Right lobe of liver (tissue), 6 donors: ENCODE results near the gene KXD1. TPM values are rescaled to one million over a fixed set of nuclear protein-coding genes. Genes with fewer than 3 reads are reported as not detected.
A peak's percentile ranks its signal among the peaks of the same experiment; 100 is the strongest.

Experiments used
- ATAC-seq, 4 donors: fragments of 200-7000 bp; cut with Tn5 transposase; one replicate each; pipeline ENCODE4 v1.9.1; 2020; ENCODE audit warnings: mild to moderate bottlenecking in 4 of 4, moderate library complexity in 4 of 4
- DNase-seq, 3 donors: peaks; one replicate each; pipeline ENCODE4 v3.0.0-alpha.2; 2020
- H3K27ac ChIP-seq, 3 donors: fragments of 200-600 bp; one replicate each; pipeline ENCODE4 v1.8.0; 2022
- H3K27me3 ChIP-seq, 2 donors: fragments of 200-600 bp; one replicate each; pipeline ENCODE4 v1.8.0; 2022
- H3K36me3 ChIP-seq, 4 donors: fragments of 200-600 bp; sonication (generic) in 1 of 4; one replicate each; pipeline versions ENCODE4 v1.5.1 to v1.8.0; 2017 to 2022; ENCODE audit warnings: control low read depth in 1 of 4
- H3K4me1 ChIP-seq, 4 donors: fragments of 200-600 bp; sonication (generic) in 1 of 4; one replicate each; pipeline versions ENCODE4 v1.5.1 to v1.8.0; 2017 to 2022; ENCODE audit warnings: control low read depth in 1 of 4
- H3K4me3 ChIP-seq, 3 donors: fragments of 200-600 bp; one replicate each; pipeline ENCODE4 v1.8.0; 2022
- H3K9me3 ChIP-seq, 4 donors: fragments of 200-600 bp; sonication (generic) in 1 of 4; one replicate each; pipeline versions ENCODE4 v1.5.1 to v1.8.0; 2017 to 2022; ENCODE audit warnings: control low read depth in 1 of 4
- POLR2A ChIP-seq: fragments of 450-650 bp; IDR thresholded peaks from one replicate; pipeline ENCODE4 v1.6.1; 2017; ENCODE audit warnings: antibody characterized with exemption, mild to moderate bottlenecking
- WGBS: methylation state at CpG from one replicate; pipeline ENCODE4 v1.1.6; 2018; ENCODE audit warnings: low coverage, low lambda C conversion rate; ENCODE audit not compliant: insufficient coverage; ENCODE audit errors: missing lambda C conversion rate; 5-methylcytosine and 5-hydroxymethylcytosine counted together
- intact Hi-C, 2 donors: fragments of 100-400 bp; cut with DNase I; formaldehyde crosslinking; loops; one replicate each; pipeline versions ENCODE4 v1.11.2 to v1.14.1; 2022
- total RNA-seq, 6 experiments: library from RNA; depleted of rRNA in 2 of 6; stranded (reverse); fragments of >200 nt in 2 of 6; fragmentation: NEBNext Ultra II Directional in 3 of 6; extraction: Animal tissue kit (Norgen Biotek cat#: 25700) in 3 of 6; gene quantifications; one replicate each; pipeline versions ENCODE4 v1.1.0 to v1.2.4, GENCODE V29; 2016 to 2023
- TF ChIP-seq, protein P1 (sequence below), 4 donors: fragments of 200-600 bp in 3 of 4; fragments of 450-650 bp in 1 of 4; IDR thresholded peaks; one replicate each; pipeline versions ENCODE4 v1.5.1 to v1.8.0; 2016 to 2022; ENCODE audit warnings: antibody characterized with exemption in 4 of 4, mild to moderate bottlenecking in 2 of 4
- donor health status: DM: no; HTN: yes; CAD: no.
- donor health status: DM: no; HTN: no; CAD: no.
- donor health status: DM: no; HTN: no; CAD: no.
- donor health status: DM: no; HTN: yes; CAD: no.
- donor health status: DM: no; HTN: yes; CAD: no.

Gene KXD1
- total RNA-seq, 6 experiments from 2014 or later, result 30.2 to 93.0 (median 36.1) TPM

DNA sequence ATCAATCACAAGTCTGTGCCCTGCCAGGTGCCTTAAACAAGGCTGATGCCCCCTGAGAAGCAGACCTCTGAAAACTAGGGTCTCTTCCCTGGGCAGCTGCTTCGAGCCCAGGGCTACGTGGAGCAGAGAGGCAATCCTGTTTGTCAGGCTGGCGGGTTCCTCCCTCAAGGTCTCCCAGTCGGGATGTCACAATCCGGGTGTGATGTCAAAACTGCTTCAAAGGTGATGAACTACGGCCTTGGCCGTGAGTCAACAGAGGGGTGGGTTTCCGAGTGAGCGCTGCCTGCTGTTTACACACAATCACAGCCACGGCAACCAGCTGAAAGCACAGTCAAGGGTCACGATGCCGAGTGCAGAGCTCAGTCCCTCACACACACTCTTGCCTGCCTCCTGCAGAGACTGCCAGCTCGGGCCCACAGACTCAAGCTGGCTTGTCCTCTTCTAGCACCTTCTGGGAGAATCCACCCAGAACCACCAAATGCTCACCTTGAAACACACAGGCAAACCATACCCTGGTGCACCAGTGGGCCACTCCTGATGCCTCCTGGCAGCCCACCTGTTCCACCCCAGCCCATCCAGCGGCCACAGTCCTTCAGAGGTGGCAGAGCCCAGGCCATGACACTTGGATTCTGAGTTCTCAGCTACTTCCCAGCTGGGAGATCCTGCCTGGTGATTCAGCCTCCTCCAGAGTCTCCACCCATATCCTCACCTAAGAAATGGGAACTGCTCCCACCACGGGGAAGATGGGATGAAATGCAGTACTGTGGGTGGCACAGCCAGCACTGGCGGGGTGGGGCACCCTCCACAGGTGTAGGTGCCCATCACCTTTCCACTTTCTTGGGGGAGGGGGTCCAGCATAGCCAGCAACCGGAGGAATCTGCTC is 42.6 kb upstream of the KXD1 start:
- ATAC-seq (peak; percentile 87 to 94 (median 92)), DNase-seq (peak; percentile 91 to 98 (median 97))
- Histone ChIP-seq H3K4me1 (peaks cover 0 to 66% (median 20%) of the 10 kb centered on the region in 4 donors), H3K9me3 (no peaks in the 10 kb centered on the region), H3K27ac (peak overlapping the region; percentile 76 to 99 (median 84)), H3K36me3 (no peaks in the 10 kb centered on the region), H3K4me3 (no peak overlapping the region), H3K27me3 (no peaks in the 10 kb centered on the region)
- 6% methylated on average over 6 of the region's 17 CpGs for WGBS
- TF ChIP-seq, protein P1, sequence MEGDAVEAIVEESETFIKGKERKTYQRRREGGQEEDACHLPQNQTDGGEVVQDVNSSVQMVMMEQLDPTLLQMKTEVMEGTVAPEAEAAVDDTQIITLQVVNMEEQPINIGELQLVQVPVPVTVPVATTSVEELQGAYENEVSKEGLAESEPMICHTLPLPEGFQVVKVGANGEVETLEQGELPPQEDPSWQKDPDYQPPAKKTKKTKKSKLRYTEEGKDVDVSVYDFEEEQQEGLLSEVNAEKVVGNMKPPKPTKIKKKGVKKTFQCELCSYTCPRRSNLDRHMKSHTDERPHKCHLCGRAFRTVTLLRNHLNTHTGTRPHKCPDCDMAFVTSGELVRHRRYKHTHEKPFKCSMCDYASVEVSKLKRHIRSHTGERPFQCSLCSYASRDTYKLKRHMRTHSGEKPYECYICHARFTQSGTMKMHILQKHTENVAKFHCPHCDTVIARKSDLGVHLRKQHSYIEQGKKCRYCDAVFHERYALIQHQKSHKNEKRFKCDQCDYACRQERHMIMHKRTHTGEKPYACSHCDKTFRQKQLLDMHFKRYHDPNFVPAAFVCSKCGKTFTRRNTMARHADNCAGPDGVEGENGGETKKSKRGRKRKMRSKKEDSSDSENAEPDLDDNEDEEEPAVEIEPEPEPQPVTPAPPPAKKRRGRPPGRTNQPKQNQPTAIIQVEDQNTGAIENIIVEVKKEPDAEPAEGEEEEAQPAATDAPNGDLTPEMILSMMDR (IDR thresholded peaks at IDR 0.05), result peak in 1 of 4 donors; percentile 18
- peak; percentile 46 for TF ChIP-seq POLR2A
- intact Hi-C loops, result loop anchor here in 1 of 2 donors (10.0 kb wide), 1 partner anchor 60 kb away; no protein-coding TSS in a partner anchor

DNA sequence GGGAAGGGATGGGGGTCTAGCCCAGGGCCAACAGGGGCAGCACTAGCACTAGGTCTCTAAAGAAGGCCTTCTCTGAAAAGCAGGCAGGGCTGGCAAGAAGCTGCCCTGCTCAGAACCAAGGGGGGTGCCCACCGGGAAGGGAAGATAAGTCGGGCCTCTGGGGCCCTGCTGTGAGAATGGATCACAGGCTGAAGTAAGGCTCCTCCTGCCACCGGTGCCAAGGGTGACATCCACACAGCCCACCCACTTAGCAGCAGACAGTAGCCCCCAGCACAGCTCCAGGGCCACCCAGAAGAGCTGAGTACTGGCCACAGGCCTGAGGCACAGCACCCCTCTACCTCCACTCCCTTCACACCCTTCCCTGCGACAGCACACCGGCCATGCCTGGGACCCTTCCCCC is 41.7 kb upstream of the KXD1 start:
- TF ChIP-seq, protein P1 (IDR thresholded peaks at IDR 0.05), result no peak
- TF ChIP-seq POLR2A, result no peak
- Histone ChIP-seq H3K27ac (peak overlapping the region in 2 of 3 donors; percentile 84 to 99), H3K27me3 (no peaks in the 10 kb centered on the region), H3K36me3 (no peaks in the 10 kb centered on the region), H3K4me1 (peaks cover 3 to 67% (median 22%) of the 10 kb centered on the region in 4 donors), H3K4me3 (no peak overlapping the region), H3K9me3 (no peaks in the 10 kb centered on the region)
- WGBS, result 47% methylated on average over 2 of the region's 5 CpGs
- DNase-seq (peak in 1 of 3 donors; percentile 45), ATAC-seq (no peak)
- intact Hi-C loops, result loop anchor here in 1 of 2 donors (10.0 kb wide), 1 partner anchor 61 kb away; no protein-coding TSS in a partner anchor

DNA sequence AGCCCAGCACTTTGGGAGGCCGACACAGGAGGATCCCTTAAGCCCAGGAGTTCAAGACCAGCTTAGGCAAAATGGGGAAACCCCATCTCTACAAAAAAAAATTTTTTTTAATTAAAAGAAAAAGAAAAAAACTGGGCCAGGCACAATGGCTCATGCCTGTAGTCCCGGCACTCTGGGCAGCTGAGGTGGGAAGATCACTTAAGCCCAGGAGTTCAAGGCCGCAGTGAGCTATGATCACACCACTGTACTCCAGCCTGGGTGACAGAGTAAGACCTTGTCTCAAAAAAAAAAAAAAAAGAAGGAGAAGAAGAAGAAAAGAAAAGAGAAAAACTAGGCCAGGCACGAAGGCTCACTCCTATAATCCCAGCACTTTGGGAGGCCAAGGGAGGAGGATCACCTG is 40.1 kb upstream of the KXD1 start:
- H3K27ac ChIP-seq, result peak overlapping the region in 1 of 3 donors; percentile 99
- intact Hi-C loops, result loop anchor here in 1 of 2 donors (10.0 kb wide), 1 partner anchor 63 kb away; no protein-coding TSS in a partner anchor

DNA sequence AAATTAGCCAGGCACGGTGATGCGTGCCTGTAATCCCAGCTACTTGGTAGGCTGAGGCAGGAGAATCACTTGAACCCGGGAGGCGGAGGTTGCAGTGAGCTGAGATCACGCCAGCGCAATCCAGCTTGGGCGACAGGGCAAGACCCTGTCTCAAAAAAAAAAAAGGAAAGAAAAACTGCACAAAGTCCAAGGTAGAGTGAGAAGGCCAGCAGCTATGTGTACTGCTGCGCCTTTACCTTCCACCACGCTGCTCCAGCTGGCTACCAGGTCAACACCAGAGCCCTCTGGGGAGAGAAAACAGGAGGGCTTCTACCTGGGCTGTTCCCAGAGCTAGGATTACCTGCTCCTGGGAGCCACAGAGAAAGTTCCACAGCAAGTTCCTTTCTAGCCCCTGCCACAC is 39.0 kb upstream of the KXD1 start:
- Histone ChIP-seq H3K4me3 (no peak overlapping the region), H3K4me1 (peaks cover 3 to 61% (median 22%) of the 10 kb centered on the region in 4 donors), H3K36me3 (no peaks in the 10 kb centered on the region), H3K27ac (peak overlapping the region in 1 of 3 donors; percentile 99), H3K9me3 (no peaks in the 10 kb centered on the region), H3K27me3 (no peaks in the 10 kb centered on the region)
- ATAC-seq, result no peak
- intact Hi-C loops, result loop anchor here in 1 of 2 donors (10.0 kb wide), 1 partner anchor 64 kb away; no protein-coding TSS in a partner anchor
- 74% methylated on average over 9 of the region's 9 CpGs for WGBS
- TF ChIP-seq, protein P1 (IDR thresholded peaks at IDR 0.05), result no peak
- no peak for TF ChIP-seq POLR2A
- DNase-seq, result no peak

More for the DNA sequence above, 40.1 kb upstream of the KXD1 start:
- WGBS, result 72% methylated on average over 3 of the region's 4 CpGs
- TF ChIP-seq POLR2A, result no peak
- TF ChIP-seq, protein P1 (IDR thresholded peaks at IDR 0.05), result no peak
- DNase-seq (no peak), ATAC-seq (no peak)
- H3K4me1 ChIP-seq, result peaks cover 3 to 67% (median 22%) of the 10 kb centered on the region in 4 donors
- no peaks in the 10 kb centered on the region for H3K36me3 ChIP-seq
- H3K4me3 ChIP-seq, result no peak overlapping the region
- H3K9me3 ChIP-seq, result no peaks in the 10 kb centered on the region
- H3K27me3 ChIP-seq, result no peaks in the 10 kb centered on the region
